Measurements from ENCODE around the gene RMRP. TPM values are rescaled to one million over a fixed set of nuclear protein-coding genes. Genes with fewer than 3 reads are reported as not detected.

RMRP gene
- total RNA-seq, 4 donors from 2014 or later, result 1,358 to 15,269 (median 4,926) TPM

- TF ChIP-seq POLR2A (IDR thresholded peaks at IDR 0.05), result no peak
- no peak for TF ChIP-seq CTCF (IDR thresholded peaks at IDR 0.05)
- no peak for DNase-seq (ENCODE audit: low spot score in 2 of 2)
- intact Hi-C loops (cut with DNase I; ENCODE audit: low total_unique reads), result no loop called here
- 90 to 94% methylated on average over 5 of the region's 5 CpGs for WGBS, 2 donors
- no peak overlapping the region for H3K4me3 ChIP-seq (ENCODE audit: low read depth, poor library complexity, severe bottlenecking)
Measured at GRCh38 chr9:35666549-35666948, 8.7 kb upstream of the RMRP start.

GRCh38 chr9:35666045-35666444 is 8.2 kb upstream of the RMRP start:
- intact Hi-C loops (cut with DNase I; ENCODE audit: low total_unique reads), result no loop called here
- TF ChIP-seq CTCF (IDR thresholded peaks at IDR 0.05) (no peak), POLR2A (IDR thresholded peaks at IDR 0.05) (no peak)
- DNase-seq (ENCODE audit: low spot score in 2 of 2), result no peak
- WGBS, 2 donors, result 74 to 87% methylated on average over 1 of the region's 1 CpG
- no peak overlapping the region for H3K4me3 ChIP-seq (ENCODE audit: low read depth, poor library complexity, severe bottlenecking)

- intact Hi-C loops (cut with DNase I; ENCODE audit: low total_unique reads), result no loop called here
- H3K4me3 ChIP-seq (ENCODE audit: low read depth, poor library complexity, severe bottlenecking), result peak overlapping the region; percentile 11
- TF ChIP-seq CTCF (IDR thresholded peaks at IDR 0.05) (no peak), POLR2A (IDR thresholded peaks at IDR 0.05) (no peak)
- no peak for DNase-seq (ENCODE audit: low spot score in 2 of 2)
- 8 to 11% methylated on average over 5 of the region's 5 CpGs for WGBS, 2 donors
Measured at GRCh38 chr9:35665471-35665818, 7.6 kb upstream of the RMRP start.

- H3K4me3 ChIP-seq (ENCODE audit: low read depth, poor library complexity, severe bottlenecking), result peak within 1 kb of the TSS; percentile 11
- WGBS, 2 donors, result 12 to 14% methylated on average over 29 to 36 of the region's 58 CpGs
- TF ChIP-seq CTCF (IDR thresholded peaks at IDR 0.05) (no peak), POLR2A (IDR thresholded peaks at IDR 0.05) (no peak)
- intact Hi-C loops (cut with DNase I; ENCODE audit: low total_unique reads), result no loop called here
- DNase-seq (ENCODE audit: low spot score in 2 of 2), result peak in 1 of 2 donors; percentile 93
Measured at GRCh38 chr9:35664531-35665470, 7.0 kb upstream of the RMRP start, which contains the start of gene ARHGEF39. Gene ARHGEF39 (minus strand): TSS chr9:35665195. CDS start chr9:35665169, 26 bp downstream.

- DNase-seq (ENCODE audit: low spot score in 2 of 2), result no peak
Measured at GRCh38 chr9:35662437-35662836, 4.6 kb upstream of the RMRP start.

More at GRCh38 chr9:35662437-35662836, 4.6 kb upstream of the RMRP start:
- TF ChIP-seq CTCF (IDR thresholded peaks at IDR 0.05) (no peak), POLR2A (IDR thresholded peaks at IDR 0.05) (no peak)
- intact Hi-C loops (cut with DNase I; ENCODE audit: low total_unique reads), result no loop called here
- 85 to 88% methylated on average over 7 of the region's 7 CpGs for WGBS, 2 donors
- no peak overlapping the region for H3K4me3 ChIP-seq (ENCODE audit: low read depth, poor library complexity, severe bottlenecking)

Measured in lower leg skin (tissue), 4 donors.